CD4-positive, alpha-beta T cell treated with Interferon alpha-2 for 1 hour (primary cell): Measurements from ENCODE around the gene TAS1R1.

Source experiments
- DNase-seq, 2 donors: peaks; one replicate each; pipeline ENCODE4 v3.0.0-alpha.2; 2020 to 2022

Gene TAS1R1

DNA sequence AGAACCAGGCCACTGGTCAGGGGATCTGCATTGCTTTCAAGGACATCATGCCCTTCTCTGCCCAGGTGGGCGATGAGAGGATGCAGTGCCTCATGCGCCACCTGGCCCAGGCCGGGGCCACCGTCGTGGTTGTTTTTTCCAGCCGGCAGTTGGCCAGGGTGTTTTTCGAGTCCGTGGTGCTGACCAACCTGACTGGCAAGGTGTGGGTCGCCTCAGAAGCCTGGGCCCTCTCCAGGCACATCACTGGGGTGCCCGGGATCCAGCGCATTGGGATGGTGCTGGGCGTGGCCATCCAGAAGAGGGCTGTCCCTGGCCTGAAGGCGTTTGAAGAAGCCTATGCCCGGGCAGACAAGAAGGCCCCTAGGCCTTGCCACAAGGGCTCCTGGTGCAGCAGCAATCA is 19.7 kb downstream of the TAS1R1 start:
- no peak for DNase-seq

DNA sequence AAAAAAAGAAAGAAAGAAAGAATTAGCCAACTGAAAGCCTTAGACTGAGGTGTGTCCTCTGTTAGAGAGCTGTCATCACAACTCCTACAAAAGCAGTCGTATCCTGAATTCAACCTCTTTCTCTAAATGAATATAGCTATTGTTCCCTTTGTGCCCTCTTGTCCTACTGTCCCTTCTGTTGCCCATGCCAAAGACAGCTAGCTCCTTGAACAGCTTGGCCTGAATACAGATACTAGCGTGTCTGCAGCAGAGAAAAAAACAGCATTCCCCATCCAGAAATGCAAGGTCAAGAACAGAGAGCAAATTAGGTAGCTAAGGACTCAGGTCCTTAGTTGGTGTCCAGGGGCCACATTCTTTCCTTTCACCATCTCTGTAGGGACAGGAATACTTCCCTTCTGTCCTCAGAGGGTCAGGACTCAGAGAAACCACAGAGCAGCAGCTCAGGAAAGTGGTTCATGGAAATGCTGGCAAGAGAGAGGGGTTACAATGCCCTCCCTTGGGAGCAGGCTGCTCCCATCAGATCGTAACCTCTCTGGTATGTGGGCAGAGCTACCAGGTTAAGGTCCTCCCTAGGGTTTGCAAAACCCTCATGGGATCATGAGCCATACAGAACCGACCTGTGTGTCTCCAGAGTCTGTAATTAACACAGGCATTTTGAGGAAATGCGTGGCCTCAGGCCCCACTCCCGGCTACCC is 22.9 kb downstream of the TAS1R1 start:
- DNase-seq: no peak

DNA sequence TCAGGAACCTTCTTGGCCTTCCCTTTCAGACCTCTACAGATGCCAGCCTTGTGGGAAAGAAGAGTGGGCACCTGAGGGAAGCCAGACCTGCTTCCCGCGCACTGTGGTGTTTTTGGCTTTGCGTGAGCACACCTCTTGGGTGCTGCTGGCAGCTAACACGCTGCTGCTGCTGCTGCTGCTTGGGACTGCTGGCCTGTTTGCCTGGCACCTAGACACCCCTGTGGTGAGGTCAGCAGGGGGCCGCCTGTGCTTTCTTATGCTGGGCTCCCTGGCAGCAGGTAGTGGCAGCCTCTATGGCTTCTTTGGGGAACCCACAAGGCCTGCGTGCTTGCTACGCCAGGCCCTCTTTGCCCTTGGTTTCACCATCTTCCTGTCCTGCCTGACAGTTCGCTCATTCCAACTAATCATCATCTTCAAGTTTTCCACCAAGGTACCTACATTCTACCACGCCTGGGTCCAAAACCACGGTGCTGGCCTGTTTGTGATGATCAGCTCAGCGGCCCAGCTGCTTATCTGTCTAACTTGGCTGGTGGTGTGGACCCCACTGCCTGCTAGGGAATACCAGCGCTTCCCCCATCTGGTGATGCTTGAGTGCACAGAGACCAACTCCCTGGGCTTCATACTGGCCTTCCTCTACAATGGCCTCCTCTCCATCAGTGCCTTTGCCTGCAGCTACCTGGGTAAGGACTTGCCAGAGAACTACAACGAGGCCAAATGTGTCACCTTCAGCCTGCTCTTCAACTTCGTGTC is 23.7 kb downstream of the TAS1R1 start:
- DNase-seq: no peak

DNA sequence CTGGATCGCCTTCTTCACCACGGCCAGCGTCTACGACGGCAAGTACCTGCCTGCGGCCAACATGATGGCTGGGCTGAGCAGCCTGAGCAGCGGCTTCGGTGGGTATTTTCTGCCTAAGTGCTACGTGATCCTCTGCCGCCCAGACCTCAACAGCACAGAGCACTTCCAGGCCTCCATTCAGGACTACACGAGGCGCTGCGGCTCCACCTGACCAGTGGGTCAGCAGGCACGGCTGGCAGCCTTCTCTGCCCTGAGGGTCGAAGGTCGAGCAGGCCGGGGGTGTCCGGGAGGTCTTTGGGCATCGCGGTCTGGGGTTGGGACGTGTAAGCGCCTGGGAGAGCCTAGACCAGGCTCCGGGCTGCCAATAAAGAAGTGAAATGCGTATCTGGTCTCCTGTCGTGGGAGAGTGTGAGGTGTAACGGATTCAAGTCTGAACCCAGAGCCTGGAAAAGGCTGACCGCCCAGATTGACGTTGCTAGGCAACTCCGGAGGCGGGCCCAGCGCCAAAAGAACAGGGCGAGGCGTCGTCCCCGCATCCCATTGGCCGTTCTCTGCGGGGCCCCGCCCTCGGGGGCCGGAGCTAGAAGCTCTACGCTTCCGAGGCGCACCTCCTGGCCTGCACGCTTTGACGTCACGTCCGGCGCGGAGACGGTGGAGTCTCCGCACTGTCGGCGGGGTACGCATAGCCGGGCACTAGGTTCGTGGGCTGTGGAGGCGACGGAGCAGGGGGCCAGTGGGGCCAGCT is 24.4 kb downstream of the TAS1R1 start, which contains the start of gene ZBTB48:
Gene ZBTB48, plus strand, starts transcription at position 621 of the 745 bp plus-strand sequence. CDS start 616 bp downstream, outside the sequence.
- DNase-seq: peak; percentile 97 to 98

DNA sequence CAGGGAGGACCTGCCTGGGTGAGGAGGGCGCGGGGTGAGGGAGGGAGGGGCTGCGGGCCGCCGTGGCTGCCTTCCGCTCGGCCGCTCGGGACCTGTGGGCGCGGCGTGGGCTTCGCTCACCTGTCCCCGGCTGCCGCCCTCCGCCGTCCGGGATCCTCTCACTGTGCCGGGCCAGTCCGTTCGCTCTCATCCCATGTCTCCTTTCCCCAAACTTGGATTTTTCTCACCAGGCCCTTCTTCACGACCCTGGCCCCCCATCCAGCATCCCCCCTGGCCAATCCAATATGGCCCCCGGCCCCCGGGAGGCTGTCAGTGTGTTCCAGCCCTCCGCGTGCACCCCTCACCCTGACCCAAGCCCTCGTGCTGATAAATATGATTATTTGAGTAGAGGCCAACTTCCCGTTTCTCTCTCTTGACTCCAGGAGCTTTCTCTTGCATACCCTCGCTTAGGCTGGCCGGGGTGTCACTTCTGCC is 25.0 kb downstream of the TAS1R1 start:
- DNase-seq: no peak

DNA sequence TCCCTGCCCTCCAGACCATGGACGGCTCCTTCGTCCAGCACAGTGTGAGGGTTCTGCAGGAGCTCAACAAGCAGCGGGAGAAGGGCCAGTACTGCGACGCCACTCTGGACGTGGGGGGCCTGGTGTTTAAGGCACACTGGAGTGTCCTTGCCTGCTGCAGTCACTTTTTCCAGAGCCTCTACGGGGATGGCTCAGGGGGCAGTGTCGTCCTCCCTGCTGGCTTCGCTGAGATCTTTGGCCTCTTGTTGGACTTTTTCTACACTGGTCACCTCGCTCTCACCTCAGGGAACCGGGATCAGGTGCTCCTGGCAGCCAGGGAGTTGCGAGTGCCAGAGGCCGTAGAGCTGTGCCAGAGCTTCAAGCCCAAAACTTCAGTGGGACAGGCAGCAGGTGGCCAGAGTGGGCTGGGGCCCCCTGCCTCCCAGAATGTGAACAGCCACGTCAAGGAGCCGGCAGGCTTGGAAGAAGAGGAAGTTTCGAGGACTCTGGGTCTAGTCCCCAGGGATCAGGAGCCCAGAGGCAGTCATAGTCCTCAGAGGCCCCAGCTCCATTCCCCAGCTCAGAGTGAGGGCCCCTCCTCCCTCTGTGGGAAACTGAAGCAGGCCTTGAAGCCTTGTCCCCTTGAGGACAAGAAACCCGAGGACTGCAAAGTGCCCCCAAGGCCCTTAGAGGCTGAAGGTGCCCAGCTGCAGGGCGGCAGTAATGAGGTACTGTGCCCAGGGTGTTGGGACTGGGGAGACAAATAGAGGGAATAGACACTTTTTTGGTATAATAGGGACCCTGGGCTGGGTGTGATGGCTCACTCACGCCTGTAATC is 25.7 kb downstream of the TAS1R1 start:
- DNase-seq: no peak

DNA sequence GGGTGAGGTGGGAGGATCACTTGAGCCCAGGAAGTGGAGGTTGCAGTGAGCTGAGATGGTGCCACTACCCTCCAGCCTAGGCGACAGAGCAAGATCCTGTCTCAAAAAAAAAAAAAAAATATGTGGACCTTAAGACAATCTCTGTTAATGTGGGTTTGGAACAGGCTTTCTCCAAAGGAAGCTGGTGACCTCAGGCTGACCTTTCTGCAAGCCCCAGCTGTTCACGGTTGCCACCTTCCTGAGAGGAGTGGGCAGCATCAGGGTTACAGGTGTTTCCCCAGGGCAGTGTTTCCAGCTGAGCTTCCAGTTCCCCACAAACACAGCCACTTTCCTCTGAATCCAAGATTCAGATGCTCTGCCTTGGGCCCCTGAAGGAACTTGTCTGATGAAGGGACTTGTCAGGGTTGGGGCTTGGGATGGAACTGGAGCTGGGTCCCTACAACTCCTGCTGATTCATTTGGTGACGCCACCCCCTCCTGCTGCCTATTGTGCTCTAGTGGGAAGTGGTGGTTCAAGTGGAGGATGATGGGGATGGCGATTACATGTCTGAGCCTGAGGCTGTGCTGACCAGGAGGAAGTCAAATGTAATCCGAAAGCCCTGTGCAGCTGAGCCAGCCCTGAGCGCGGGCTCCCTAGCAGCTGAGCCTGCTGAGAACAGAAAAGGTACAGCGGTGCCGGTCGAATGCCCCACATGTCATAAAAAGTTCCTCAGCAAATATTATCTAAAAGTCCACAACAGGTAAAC is 26.6 kb downstream of the TAS1R1 start:
- peak in 1 of 2 donors; percentile 46 for DNase-seq

DNA sequence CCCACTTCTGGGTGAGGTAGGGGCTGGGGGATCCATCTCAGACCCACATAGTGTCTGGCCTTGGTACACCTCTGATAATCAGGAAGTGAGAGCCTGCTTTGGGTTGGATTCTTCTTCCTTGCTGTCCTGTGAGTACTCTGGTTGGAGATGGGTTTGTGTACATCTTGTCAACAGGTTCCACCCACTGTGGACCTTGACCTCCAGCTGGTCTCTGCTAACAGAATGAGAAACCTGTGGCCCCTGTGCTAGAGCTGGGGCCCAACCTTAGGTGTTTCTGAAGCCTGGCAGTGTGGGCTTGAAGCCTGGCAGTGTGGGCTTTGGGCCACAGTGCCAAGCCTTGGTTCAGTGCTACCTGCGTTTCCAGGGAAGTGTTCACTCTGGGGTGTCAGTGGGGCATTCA is 27.3 kb downstream of the TAS1R1 start:
- DNase-seq: no peak

DNA sequence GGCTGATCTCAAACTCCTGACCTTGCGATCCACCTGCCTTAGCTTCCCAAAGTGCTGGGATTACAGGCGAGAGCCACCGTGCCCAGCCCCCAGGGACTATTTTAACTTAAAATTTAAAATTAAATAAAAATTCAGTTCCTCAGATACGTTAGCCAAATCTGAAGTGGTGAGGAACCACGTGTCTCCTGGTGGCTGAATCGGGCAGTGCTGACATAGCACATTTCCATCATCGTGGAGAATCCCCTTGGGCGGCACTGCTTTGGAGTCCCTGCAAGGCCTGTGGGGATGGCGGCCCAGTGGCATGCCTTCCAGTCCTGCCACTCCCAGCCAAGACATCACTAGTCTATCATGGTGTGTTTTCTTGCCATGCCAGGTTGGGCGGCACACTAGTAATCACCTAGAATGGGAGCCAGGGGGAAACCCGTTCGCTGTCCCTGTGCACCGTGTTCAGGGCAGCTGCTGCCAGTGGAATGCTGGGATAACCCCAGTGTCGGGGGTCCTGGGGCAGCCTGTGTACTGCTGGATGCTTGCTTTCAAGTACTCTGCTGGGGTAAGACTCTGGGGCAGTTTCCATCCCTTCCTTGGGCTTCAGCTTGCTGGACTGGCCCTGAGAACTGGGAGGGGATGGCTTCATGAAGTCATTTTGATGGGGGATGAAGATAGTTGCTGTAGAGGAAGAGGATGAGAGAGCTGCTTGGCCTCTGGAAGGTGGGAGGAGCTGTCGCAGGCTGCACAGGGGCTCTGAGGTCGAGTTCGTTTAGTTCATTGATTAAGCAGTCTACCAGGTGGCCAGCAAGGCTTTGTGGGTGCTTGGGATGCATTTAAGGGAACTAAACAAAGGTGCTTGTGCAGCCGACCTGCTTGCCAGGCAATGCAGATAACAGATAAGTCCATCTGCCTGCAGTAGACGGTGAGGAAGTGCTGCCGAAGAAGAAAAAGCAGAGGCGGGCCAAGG is 29.3 kb downstream of the TAS1R1 start:
- no peak for DNase-seq

DNA sequence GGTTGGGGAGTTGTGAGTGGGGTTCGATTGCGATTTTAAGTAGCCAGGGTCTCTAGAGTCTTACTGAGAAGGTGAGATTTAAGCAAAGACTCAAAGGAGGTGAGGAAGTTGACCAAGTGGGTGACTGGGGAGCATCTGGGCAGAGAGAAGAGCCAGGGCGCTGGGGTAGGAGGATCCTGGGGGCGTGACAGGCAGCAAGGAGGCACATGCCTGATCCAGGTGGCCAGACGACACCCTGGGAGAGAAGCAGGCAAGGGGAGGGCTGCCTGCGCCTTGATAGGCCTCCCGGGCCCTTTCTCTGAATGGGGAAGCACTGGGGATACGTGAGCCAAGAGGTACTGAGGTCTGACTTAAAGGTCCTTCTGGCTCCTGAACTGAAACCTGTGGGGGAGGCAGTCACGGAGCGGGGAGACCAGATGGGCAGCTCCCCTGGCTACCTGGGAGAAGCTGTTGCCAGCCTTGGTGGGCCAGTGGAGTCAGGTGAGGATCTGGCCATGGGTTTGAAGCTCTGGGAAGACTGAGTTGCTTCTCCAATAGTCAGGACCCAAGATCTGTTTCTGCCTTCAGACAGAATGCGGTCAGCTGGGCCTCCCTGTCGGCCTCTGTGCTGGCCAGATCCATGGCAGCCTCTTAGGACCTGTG is 30.1 kb downstream of the TAS1R1 start:
- no peak for DNase-seq

DNA sequence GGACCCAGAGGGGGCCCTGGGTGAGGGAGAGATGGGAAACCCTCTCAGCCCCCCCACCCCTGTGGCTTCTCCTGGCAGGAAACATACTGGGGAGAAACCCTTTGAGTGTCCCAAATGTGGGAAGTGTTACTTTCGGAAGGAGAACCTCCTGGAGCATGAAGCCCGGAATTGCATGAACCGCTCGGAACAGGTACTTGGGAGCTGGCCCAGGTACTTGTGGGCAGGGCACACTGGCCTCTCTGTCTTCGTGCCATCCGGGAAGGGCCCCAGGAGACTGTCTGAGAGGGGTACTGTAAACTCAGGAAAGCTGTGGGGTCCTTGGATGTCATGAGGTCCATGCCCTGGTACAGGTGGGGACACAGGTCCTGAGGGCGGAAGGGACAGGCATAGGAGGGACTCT is 30.7 kb downstream of the TAS1R1 start:
- DNase-seq: no peak

DNA sequence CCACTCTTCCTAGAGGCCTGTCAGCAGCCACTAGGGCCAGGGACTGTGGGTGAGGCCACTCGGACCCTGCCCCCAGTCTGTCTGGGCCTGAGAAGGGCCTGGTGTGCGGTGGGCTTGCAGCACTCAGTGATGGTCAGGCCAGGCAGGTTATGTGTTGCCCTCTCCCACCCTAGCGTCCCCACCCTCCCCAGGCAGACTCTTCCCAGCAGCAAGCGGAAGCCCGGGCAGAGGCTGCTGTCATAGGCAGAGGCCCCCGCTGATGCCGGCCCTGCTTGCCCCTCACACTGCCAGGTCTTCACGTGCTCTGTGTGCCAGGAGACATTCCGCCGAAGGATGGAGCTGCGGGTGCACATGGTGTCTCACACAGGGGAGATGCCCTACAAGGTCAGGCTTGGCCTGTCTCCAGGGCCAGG is 31.3 kb downstream of the TAS1R1 start:
- no peak for DNase-seq

DNA sequence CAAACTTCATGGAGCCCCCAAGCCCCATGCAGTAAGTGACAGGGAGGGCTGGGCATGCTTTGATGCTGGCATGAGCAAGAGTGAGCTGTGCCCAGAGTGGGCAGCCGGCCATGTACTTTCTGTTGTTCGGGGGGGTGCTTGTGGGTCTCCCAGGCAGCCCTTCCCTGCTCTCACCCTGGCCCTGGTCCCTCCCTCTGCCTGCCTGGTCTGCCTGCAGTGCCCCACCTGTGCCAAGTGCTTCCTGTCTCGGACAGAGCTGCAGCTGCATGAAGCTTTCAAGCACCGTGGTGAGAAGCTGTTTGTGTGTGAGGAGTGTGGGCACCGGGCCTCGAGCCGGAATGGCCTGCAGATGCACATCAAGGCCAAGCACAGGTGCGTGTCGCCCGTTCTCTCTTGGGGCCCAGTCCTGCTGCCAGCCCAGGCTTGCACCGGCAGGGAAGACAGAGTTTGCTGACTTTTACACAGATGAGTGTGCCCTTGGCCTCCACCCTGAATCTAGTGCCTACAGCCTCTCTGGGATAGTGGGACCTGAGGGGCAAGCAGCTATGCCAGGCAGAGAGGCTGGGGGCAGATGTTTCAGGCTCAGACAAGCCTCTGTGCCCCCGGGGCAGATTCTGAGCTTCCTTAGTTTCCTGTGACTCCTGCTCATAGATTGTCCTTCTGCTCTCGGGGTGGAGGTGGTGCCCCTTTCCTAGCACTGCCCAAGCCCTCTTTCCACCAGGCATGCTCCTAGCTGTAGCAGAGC is 32.3 kb downstream of the TAS1R1 start:
- no peak for DNase-seq

DNA sequence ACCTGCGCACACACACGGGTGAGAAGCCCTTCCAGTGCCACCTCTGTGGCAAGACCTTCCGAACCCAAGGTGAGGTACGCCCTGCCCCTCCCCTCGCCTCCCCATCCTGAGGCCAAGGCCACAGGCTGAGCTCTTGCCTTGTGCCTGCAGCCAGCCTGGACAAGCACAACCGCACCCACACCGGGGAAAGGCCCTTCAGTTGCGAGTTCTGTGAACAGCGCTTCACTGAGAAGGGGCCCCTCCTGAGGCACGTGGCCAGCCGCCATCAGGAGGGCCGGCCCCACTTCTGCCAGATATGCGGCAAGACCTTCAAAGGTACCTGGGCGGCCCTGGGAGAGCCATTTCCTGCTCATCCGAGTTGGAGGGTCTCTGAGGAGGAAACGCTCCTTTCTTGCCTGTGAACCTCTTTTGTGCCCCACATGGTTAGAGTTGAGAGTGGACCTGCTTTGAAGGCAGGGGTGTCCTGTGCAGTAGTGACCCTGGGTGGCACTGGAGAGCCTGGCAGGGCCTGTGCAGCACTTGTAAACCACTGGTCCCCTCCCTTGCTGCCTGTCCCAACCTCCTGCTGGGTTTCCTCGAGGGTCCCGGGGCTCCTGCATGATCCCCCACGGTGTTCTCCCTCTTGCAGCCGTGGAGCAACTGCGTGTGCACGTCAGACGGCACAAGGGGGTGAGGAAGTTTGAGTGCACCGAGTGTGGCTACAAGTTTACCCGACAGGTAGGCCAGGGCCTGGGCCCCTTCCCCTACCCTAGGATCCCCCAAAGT is 33.2 kb downstream of the TAS1R1 start:
- DNase-seq: no peak

DNA sequence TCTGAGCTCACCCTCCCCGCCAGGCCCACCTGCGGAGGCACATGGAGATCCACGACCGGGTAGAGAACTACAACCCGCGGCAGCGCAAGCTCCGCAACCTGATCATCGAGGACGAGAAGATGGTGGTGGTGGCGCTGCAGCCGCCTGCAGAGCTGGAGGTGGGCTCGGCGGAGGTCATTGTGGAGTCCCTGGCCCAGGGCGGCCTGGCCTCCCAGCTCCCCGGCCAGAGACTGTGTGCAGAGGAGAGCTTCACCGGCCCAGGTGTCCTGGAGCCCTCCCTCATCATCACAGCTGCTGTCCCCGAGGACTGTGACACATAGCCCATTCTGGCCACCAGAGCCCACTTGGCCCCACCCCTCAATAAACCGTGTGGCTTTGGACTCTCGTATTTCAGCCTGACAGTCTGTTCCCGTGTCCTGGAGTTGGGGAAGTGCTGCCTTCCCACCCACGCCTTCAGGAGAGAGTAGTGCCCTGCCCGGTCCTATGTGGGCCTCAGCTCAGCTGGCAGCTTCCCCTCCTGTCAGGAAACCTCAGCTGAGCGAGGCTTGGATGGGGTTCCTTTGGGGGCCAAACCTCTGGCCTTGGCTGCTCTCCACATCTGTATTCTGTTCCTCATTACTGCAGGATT is 33.9 kb downstream of the TAS1R1 start:
- no peak for DNase-seq

DNA sequence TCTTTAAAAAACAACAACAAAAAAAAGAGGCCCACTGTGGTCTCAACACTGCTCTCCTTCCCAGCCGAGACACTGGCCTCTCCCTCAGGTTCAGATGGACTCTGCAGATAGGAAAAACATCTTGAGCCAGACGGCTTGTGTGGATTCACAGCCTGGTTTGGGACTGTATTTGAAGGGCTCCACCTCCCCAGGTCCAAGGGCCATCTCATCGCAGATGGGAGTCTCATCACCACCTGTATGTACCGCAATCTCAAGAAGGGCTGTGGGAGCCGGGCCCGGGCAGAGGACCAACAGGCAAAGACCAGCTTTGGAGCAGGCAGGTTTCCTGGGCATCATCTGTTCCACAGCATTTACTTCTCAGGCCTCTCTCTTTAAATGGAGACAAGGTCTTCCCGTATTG is 34.9 kb downstream of the TAS1R1 start:
- DNase-seq: no peak

DNA sequence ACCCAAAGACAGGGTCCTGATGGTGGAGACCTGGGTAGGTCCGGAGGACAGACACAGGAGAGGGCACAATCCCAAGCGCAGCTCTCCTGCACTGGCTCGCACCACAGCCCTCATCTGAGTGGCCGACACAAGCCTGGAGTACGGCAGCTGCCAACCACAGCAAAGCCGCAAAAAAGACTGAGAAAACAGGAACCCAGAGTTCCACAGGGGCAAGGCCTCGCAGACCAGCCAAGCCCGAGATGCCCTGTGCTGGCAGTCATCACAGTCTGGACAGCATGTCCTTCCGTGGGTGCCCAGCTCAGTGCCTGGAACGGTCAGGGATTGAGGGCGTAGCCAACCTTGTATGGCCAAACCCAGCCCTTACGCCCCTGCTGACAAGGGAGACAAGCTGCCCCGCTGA is 36.1 kb downstream of the TAS1R1 start:
- no peak for DNase-seq

DNA sequence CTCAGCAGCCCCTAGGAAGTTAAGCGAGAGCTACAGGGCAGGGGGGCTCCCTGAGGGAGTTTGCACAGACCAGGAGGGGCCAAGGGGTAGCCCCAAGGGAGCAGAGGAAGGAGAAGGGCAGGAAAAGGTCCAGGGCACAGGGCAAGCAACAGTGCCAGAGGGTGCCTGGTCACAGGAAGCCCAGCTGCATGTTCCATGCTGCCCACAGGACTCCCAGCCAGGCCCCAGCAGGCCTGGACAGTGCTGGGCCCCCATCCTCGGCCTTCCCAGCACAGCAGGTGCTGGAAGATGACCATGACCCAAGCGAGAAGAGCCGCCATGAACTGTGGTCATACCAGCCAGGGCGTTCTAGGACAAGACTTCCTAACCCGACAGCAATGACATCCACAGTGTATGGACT is 36.5 kb downstream of the TAS1R1 start:
- DNase-seq: no peak
